Lung microvascular endothelial cell (primary cell): ENCODE results near the gene USP12. TPM values are rescaled to one million over a fixed set of nuclear protein-coding genes. Genes with fewer than 3 reads are reported as not detected.
A peak's percentile ranks its signal among the peaks of the same experiment; 100 is the strongest.
"Not testable (repeated sequence)": the region's sequence is repeated elsewhere in the genome, so short reads cannot be mapped to it uniquely, and the experiment has no call there.

Experiments
- DNase-seq, 2 donors: peaks; one replicate each; pipeline versions ENCODE4 v3.0.0 to v3.0.0-alpha.2; 2010; ENCODE audit warnings: low read depth in 2 of 2
- total RNA-seq: library from RNA; depleted of rRNA; stranded (reverse); fragments of >200 nt; gene quantifications from 2 replicates; pipeline ENCODE4 v1.2.1, GENCODE V29; 2014

The USP12 gene
- total RNA-seq = 20.0 and 27.8 TPM in 2 replicates

DNA sequence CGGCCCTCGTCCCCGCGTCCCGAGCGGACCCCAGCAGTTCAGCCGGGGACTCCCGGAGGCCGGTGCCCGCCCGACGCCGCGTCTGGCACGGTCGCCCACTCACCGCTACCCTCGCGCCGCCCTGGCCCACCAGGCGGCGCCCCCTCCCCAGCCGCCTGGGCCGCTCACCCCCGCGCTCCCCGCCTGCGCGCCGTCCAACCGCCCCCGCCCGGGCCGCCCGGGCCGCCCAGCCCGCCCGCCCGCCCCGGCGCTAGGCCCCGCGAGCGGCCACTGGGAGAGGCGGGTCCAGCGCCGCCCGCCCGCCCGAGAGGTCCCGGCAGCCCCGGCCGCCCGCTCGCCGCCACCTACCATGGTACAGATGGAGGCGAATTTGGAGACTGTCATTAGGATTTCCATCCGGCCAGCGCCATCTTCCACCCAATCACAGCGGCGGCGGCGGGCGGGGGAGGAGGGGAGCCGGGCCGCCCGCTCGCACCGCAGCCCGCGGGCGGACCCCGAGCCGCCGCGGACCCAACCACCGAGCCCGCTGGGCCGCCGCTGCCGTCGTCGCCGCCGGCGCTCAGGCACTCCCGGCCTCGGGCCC, at the start of gene USP12:
USP12 (minus strand) TSS at position 568 of the 583 bp plus-strand sequence; CDS start at position 396, 172 bp downstream.
- peak; percentile 53 to 78 for DNase-seq

- DNase-seq = no peak
Measured at GRCh38 chr13:27219611-27220010, 48.0 kb upstream of the USP12 start.

- DNase-seq = not testable (repeated sequence)
Measured at GRCh38 chr13:27218861-27219260, 47.2 kb upstream of the USP12 start.

DNA sequence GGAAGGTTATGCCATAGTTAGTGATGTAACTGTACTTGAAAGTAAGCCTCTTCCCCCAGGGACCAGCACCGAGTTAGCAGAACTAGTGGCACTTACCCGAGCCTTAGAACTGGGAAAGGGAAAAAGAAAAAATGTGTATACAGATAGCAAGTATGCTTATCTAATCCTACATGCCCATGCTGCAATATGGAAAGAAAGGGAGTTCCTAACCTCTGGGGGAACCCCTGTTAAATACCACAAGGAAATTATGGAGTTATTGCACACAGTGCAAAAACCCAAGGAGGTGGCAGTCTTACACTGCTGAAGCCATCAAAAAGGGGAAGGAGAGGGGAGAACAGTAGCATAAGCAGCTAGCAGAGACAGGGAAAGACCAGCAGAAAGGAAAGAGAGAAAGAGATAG, 46.2 kb upstream of the USP12 start:
- DNase-seq = not testable (repeated sequence)

GRCh38 chr13:27213386-27213785, 41.8 kb upstream of the USP12 start:
- not testable (repeated sequence) for DNase-seq

GRCh38 chr13:27211771-27212364, 40.3 kb upstream of the USP12 start:
- DNase-seq = peak in 1 of 2 donors; percentile 58

DNA sequence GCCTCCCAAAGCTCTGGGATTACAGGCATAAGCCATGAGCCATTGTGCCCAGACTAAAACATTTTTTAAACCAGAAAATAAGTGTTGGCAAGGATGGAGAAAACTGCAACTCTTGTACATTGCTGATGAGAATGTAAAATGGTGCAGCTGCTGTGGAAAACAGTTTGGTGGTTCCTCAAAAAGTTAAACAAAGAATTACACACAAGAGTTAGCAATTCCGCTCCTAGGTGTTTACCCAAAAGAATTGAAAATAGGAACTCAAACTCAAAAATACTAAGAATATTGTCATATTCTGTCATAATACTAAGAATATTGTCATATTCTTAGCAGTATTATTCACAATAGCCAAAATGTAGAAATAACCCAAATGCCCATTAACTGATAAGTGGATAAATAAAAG, 39.7 kb upstream of the USP12 start:
- DNase-seq = no peak

GRCh38 chr13:27208514-27208913, 36.9 kb upstream of the USP12 start:
- DNase-seq = no peak

DNA sequence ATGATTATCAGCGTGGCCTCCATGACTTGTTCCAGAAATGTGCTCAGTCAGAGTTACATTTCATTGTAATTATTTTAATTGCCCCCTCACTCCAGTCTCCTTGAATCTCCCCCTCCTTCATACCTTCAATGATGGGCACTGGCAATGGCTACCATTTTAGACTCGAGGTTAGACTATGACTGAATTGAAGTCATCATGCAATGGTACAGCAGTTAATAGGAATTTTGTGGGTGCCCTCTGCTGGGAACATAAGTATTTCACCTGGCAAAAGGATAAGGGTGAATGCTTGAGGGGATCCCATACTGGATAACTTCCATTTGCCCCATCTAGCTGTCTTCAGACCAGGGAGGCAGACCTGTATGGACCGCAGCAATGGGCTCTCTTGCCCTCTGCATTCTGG, 32.2 kb upstream of the USP12 start:
- DNase-seq = peak; percentile 45 to 62

DNA sequence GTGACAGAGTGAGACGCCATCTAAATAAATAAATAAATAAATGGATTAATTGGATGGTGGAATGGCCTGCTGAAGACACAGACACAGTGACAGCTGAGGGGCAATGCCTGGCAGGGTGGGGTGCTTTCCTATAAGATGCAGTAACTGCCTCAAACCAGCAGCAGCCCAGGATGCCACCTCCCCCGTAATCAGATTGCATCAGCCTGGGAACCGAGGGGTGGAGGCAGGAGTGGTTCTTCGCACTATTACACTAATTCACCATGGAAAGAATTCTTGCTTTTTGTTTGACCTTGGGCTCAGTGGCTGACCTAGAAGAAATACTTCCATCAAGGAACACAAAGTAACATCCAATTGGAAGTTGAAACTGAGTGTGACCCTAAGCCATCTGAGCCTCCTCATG, 31.6 kb upstream of the USP12 start:
- no peak for DNase-seq

- DNase-seq = no peak
Measured at GRCh38 chr13:27201661-27202060, 30.1 kb upstream of the USP12 start.

DNA sequence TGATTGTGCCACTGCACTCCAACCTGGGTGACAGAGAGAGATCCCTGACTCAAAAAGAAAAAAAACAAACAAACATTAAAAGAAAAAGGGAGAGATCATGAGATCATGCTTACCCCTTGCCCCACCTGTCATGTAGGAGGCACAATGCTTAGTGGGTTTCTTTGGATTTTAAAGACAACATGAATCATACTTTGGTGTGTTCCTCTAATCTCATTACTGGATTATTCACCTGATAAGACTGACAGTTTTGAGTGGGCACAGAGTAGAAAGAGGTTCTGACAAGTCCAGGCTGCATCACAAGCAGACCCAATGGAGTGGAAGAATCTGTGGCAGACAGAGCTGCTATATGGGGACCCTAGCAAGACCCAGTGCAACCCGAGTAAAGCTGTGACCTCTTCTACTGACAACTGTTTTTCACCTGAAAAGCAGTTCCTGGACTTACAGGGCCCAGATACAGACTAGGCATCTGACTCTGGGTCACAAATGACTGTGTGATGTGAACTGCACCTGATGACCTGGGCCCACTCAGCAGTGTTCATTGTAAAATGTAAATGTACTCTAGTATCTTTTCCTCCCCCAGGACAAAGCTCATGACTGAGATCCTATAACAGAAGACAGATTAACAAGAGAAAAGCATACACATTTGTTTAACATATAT, 28.9 kb upstream of the USP12 start:
- no peak for DNase-seq

- DNase-seq = no peak
Measured at GRCh38 chr13:27199696-27200095, 28.1 kb upstream of the USP12 start.

DNA sequence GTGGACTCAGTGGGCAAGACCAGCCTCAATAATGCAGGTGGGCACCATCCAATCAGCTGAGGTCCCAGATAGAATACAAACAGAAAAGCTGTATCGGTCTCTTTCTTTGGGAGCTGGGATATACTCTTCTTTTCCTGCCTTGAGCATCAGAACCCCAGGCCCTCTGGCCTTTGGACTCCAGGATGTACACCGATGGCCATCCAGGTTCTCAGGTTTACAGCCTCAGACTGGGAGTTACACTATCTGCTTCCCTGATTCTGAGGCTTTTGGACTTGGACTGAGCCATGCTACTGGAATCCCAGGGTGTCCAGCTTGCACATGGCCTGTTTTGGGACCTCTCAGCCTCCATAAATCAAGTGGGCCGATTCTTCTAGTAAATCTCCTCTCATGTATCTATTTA, 27.6 kb upstream of the USP12 start:
- DNase-seq = no peak

DNA sequence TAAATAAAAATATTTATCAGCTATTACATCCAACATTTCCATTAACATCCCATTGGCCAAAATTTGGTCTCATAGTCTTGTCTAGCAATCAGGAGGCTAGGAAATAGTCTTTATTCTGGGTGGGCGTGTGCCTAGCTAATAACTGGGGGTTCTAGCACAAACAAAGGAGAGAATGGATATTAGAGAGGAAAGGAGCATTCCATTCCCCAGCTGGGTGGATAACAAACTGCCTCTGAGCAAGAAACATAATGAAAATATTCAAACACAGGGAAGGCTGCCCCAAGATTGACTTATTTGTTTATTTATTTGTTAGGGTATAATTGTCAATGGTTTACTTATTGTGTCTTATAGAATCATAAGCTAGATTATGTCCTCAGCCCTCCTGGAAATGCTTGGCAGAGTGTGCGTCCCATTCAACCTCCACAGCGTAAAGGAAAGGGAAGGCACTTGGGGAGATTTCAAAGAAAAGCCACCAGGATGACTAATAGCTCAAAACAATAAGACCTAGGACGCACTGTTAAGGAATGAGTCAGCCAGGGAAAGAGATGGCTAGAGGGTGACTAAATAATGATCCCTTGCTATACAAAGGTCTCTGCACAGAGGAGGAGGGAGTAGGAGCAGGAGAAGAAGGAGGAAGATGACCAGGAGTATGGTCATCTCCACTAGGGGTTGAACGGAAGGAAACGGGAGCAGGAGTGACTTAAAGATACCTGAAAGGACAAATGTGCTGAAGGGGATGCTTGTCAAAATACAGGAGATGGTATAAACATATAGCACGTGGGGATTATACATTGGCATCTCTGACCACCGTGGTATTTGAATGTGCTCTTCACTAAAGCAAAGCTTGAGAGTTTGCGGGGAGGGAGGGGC, 23.5 kb upstream of the USP12 start:
- peak in 1 of 2 donors; percentile 97 for DNase-seq

GRCh38 chr13:27194209-27194608, 22.6 kb upstream of the USP12 start:
- no peak for DNase-seq

GRCh38 chr13:27193496-27193895, 21.9 kb upstream of the USP12 start:
- DNase-seq = no peak

- no peak for DNase-seq
Measured at GRCh38 chr13:27192973-27193372, 21.4 kb upstream of the USP12 start.

DNA sequence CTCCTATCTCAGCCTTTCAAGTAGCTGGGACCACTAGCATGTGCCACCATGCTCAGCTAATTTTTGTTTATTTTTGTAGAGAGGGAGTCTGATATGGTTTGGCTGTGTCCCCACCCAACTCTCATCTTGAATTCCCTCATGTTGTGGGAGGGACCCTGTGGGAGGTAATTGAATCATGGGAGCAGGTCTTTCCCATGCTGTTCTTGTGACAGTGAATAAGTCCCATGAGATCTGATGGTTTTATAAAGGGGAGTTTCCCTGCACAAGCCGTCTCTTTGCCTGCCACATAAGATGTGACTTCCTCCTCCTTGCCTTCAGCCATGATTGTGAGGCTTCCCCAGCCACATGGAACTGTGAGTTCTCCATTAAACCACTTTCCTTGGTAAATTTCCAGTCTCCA, 20.8 kb upstream of the USP12 start:
- not testable (repeated sequence) for DNase-seq

DNA sequence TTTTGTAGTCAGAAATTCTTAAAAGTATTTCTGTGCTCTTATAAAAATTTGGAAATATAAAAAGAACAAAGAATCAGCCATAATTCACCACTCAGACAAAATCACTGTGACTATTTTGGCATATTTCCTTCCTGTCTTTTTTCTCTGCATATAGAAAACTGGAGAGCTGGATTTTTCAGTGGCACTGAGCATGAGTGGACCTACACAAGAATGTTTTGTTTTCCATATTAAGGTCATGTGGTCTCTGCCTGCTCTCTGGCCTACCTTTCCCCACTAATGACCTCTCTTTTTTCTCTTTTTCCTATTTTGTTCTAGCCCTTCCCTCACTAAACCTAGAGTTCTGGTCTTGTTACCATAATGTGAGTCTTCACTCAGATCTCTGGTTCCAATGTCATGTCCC, 17.6 kb upstream of the USP12 start:
- peak in 1 of 2 donors; percentile 81 for DNase-seq

DNA sequence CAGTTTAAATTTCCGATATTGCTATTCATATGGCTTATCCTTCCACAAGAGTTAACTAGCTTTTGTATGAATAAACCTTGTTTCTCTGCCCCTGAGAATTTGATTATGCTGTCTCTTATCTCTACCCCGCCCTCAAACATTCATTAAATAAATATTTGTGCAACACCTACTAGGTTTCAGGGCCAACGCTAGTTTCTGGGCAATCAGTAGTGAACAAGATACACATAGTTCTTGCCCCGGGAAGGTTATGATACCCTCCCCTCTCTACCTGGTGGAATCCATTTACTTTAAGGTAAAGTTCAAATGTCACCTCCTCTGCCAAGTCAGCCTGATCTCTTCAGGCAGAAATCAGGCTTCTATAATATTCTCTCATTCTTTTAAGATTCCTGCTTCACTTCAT, 16.6 kb upstream of the USP12 start:
- DNase-seq = no peak

DNA sequence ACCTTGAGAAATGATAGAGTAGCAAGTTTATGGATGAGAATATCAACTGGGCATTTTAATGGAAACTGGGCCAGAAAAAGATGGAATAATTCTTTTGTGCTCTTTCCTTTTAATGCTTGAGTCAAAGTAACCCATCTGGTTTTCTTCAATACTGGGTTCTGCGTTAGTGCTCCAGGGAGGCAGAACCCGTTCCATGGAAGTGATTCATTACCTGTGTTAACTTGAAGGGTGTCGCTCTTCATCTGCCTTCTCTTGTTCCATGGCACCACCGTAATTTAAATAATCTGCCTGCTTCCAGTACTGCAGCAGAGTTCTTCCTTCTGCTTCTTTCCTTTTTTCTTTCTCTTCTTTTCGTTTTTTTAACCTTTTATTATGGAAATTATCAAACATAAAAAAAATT, 14.7 kb upstream of the USP12 start:
- DNase-seq = no peak
